WTC11 (cell line): ENCODE data around the gene NCKAP5. TPM values are rescaled to one million over a fixed set of nuclear protein-coding genes. Genes with fewer than 3 reads are reported as not detected.

ENCODE experiments used
- ATAC-seq: fragments of 200-7000 bp; cut with Tn5 transposase; 2 replicates; pipeline ENCODE4 v1.10.0; 2021; ENCODE audit warnings: mild to moderate bottlenecking, moderate library complexity
- CTCF ChIA-PET: fragments of 300-600 bp; sonication (Branson Sonifier 250); formaldehyde crosslinking; loops from one replicate; lab custom pipeline; 2021; ENCODE audit warnings: antibody characterized with exemption; lab: Charles Lee
- POLR2A ChIA-PET: fragments of 350-600 bp; sonication (Branson Sonifier 250); formaldehyde crosslinking; loops from one replicate; lab custom pipeline; 2021; ENCODE audit warnings: antibody characterized with exemption; lab: Charles Lee
- DNase-seq: peaks from one replicate; pipeline ENCODE4 v3.0.0; 2021; ENCODE audit warnings: low spot score
- H3K27ac Mint-ChIP-seq: 2 replicates; pipeline ENCODE4 v1.8.0; 2021; ENCODE audit warnings: mixed read lengths
- H3K27me3 Mint-ChIP-seq: 2 replicates; pipeline ENCODE4 v1.8.0; 2021; ENCODE audit warnings: low read depth, mild to moderate bottlenecking, moderate library complexity, mixed read lengths
- H3K36me3 Mint-ChIP-seq: 2 replicates; pipeline ENCODE4 v1.8.0; 2021; ENCODE audit warnings: mixed read lengths
- H3K4me1 Mint-ChIP-seq: 2 replicates; pipeline ENCODE4 v1.8.0; 2022; ENCODE audit warnings: mixed read lengths
- H3K4me3 Mint-ChIP-seq: 2 replicates; pipeline ENCODE4 v1.8.0; 2021; ENCODE audit warnings: mild to moderate bottlenecking, moderate library complexity, mixed read lengths
- H3K9me3 Mint-ChIP-seq: 2 replicates; pipeline ENCODE4 v1.8.0; 2021; ENCODE audit warnings: mixed read lengths
- FOXJ3 ChIP-seq: sonication (generic); formaldehyde crosslinking; IDR thresholded peaks from 2 replicates; pipeline ENCODE4 v1.9.0; 2021; ENCODE audit warnings: missing genetic modification reagents, mild to moderate bottlenecking, borderline replicate concordance
- GABPB1 ChIP-seq: sonication (generic); formaldehyde crosslinking; IDR thresholded peaks from 2 replicates; pipeline ENCODE4 v1.8.1; 2023; ENCODE audit warnings: mild to moderate bottlenecking, missing genetic modification reagents
- JAZF1 ChIP-seq: fragments of 250-450 bp; sonication (Bioruptor Pico); IDR thresholded peaks from 2 replicates; pipeline ENCODE4 v1.9.0; 2021; ENCODE audit warnings: moderate library complexity, mild to moderate bottlenecking, inconsistent platforms
- KAT7 ChIP-seq: sonication (generic); formaldehyde crosslinking; IDR thresholded peaks from 2 replicates; pipeline ENCODE4 v1.8.1; 2023; ENCODE audit warnings: missing genetic modification reagents, mild to moderate bottlenecking, borderline replicate concordance
- MXD4 ChIP-seq: fragments of 250-450 bp; sonication (Bioruptor Pico); IDR thresholded peaks from 2 replicates; pipeline ENCODE4 v1.8.0; 2021; ENCODE audit warnings: mild to moderate bottlenecking, moderate library complexity, borderline replicate concordance
- MYBL2 ChIP-seq: sonication (generic); formaldehyde crosslinking; IDR thresholded peaks from 2 replicates; pipeline ENCODE4 v1.8.1; 2023; ENCODE audit warnings: mild to moderate bottlenecking, moderate library complexity, missing genetic modification reagents
- PRRX2 ChIP-seq: fragments of 250-450 bp; sonication (Bioruptor Pico); IDR thresholded peaks from 2 replicates; pipeline ENCODE4 v1.8.0; 2021; ENCODE audit warnings: mild to moderate bottlenecking
- RELA ChIP-seq: sonication (generic); formaldehyde crosslinking; IDR thresholded peaks from 2 replicates; pipeline ENCODE4 v1.8.1; 2022; ENCODE audit warnings: missing genetic modification reagents, mild to moderate bottlenecking, borderline replicate concordance
- RORB ChIP-seq: fragments of 250-450 bp; sonication (Bioruptor Pico); IDR thresholded peaks from 2 replicates; pipeline ENCODE4 v1.9.0; 2021; ENCODE audit warnings: mild to moderate bottlenecking
- SMAD4 ChIP-seq: sonication (generic); formaldehyde crosslinking; IDR thresholded peaks from 2 replicates; pipeline ENCODE4 v1.8.0; 2022; ENCODE audit warnings: mild to moderate bottlenecking, missing genetic modification reagents
- ZNF121 ChIP-seq: sonication (generic); formaldehyde crosslinking; IDR thresholded peaks from 2 replicates; pipeline ENCODE4 v1.8.0; 2023; ENCODE audit warnings: missing genetic modification reagents
- ZNF317 ChIP-seq: sonication (generic); formaldehyde crosslinking; IDR thresholded peaks from 2 replicates; pipeline ENCODE4 v1.8.1; 2023; ENCODE audit warnings: low read depth, mild to moderate bottlenecking, moderate library complexity, missing genetic modification reagents, borderline replicate concordance
- total RNA-seq: library from RNA; stranded (reverse); gene quantifications from 3 replicates; pipeline ENCODE4 v1.2.3, GENCODE V29; 2021
- TF ChIP-seq, protein P1 (sequence below): fragments of 250-450 bp; sonication (Bioruptor Pico); IDR thresholded peaks from 2 replicates; pipeline ENCODE4 v1.9.0; 2021; ENCODE audit warnings: mild to moderate bottlenecking, borderline replicate concordance
- TF ChIP-seq, protein P2 (sequence below): fragments of 250-450 bp; sonication (Bioruptor Pico); IDR thresholded peaks from 2 replicates; pipeline ENCODE4 v1.9.0; 2021; ENCODE audit warnings: mild to moderate bottlenecking
- TF ChIP-seq, protein P3 (sequence below): fragments of 250-450 bp; sonication (Bioruptor Pico); IDR thresholded peaks from 2 replicates; pipeline ENCODE4 v2.1.2; 2022; ENCODE audit warnings: mild to moderate bottlenecking, moderate library complexity
- TF ChIP-seq, protein P4 (sequence below): sonication (generic); formaldehyde crosslinking; IDR thresholded peaks from 2 replicates; pipeline ENCODE4 v1.8.0; 2023; ENCODE audit warnings: mild to moderate bottlenecking, missing genetic modification reagents
- TF ChIP-seq, protein P5 (sequence below): sonication (generic); formaldehyde crosslinking; IDR thresholded peaks from 2 replicates; pipeline ENCODE4 v1.8.1; 2022; ENCODE audit warnings: missing genetic modification reagents, borderline replicate concordance
- TF ChIP-seq, protein P6 (sequence below): fragments of 250-450 bp; sonication (Bioruptor Pico); IDR thresholded peaks from 2 replicates; pipeline ENCODE4 v1.9.0; 2021; ENCODE audit warnings: mild to moderate bottlenecking
- TF ChIP-seq, protein P7 (sequence below): fragments of 250-450 bp; sonication (Bioruptor Pico); IDR thresholded peaks from 2 replicates; pipeline ENCODE4 v1.8.0; 2021; ENCODE audit warnings: mild to moderate bottlenecking

Gene NCKAP5
- total RNA-seq, 1 experiment from 2014 or later, result 0.55 TPM

DNA sequence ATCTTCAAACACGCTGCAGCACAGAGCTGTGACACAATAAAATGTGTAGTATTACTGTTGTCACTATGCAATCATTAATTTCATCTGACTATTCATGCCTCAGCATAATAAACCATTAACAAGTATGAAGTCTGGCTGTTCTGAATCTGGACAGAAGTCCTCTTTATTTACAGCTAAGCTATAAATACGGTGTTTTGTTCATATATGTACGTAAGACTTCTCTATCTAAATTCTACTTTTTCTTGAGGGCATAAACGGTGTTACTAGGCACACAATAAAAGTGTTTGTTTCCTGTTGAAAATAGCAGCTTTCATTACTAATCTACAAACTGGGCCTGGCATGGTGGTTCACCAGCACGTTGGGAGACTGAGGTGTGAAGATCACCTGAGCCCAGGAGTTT is 443.8 kb downstream of the NCKAP5 start:
- ATAC-seq, result no peak

DNA sequence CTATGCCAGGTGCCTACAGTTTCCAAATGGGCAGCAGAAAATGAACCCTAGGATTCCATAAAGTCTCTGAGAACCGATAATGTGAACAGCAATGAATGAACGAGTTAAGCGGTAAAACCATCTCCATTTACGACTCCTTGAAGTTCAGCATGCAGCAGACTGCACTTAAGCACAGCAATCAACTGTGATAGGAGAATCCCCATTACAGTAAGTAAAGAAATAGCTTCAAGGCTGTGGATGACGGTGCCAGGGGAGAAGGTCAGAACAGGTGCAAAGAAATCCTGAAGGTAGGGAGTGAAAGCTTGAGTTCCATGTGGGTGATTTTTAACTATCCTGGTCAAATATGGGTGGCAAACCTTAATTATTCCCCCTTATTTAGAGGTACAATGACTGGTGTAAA is 444.4 kb downstream of the NCKAP5 start:
- Mint-ChIP-seq H3K4me3 (no peak overlapping the region), H3K4me1 (no peaks in the 10 kb centered on the region), H3K36me3 (no peaks in the 10 kb centered on the region), H3K9me3 (no peaks in the 10 kb centered on the region), H3K27ac (no peak overlapping the region), H3K27me3 (no peaks in the 10 kb centered on the region)
- ChIA-PET CTCF (no interaction called here), POLR2A (no interaction called here)
- no peak for DNase-seq
- no peak for ATAC-seq
- TF ChIP-seq, protein P1, sequence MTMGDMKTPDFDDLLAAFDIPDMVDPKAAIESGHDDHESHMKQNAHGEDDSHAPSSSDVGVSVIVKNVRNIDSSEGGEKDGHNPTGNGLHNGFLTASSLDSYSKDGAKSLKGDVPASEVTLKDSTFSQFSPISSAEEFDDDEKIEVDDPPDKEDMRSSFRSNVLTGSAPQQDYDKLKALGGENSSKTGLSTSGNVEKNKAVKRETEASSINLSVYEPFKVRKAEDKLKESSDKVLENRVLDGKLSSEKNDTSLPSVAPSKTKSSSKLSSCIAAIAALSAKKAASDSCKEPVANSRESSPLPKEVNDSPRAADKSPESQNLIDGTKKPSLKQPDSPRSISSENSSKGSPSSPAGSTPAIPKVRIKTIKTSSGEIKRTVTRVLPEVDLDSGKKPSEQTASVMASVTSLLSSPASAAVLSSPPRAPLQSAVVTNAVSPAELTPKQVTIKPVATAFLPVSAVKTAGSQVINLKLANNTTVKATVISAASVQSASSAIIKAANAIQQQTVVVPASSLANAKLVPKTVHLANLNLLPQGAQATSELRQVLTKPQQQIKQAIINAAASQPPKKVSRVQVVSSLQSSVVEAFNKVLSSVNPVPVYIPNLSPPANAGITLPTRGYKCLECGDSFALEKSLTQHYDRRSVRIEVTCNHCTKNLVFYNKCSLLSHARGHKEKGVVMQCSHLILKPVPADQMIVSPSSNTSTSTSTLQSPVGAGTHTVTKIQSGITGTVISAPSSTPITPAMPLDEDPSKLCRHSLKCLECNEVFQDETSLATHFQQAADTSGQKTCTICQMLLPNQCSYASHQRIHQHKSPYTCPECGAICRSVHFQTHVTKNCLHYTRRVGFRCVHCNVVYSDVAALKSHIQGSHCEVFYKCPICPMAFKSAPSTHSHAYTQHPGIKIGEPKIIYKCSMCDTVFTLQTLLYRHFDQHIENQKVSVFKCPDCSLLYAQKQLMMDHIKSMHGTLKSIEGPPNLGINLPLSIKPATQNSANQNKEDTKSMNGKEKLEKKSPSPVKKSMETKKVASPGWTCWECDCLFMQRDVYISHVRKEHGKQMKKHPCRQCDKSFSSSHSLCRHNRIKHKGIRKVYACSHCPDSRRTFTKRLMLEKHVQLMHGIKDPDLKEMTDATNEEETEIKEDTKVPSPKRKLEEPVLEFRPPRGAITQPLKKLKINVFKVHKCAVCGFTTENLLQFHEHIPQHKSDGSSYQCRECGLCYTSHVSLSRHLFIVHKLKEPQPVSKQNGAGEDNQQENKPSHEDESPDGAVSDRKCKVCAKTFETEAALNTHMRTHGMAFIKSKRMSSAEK (CRISPR knock-in tag), result no peak
- TF ChIP-seq, protein P2, sequence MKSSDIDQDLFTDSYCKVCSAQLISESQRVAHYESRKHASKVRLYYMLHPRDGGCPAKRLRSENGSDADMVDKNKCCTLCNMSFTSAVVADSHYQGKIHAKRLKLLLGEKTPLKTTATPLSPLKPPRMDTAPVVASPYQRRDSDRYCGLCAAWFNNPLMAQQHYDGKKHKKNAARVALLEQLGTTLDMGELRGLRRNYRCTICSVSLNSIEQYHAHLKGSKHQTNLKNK (CRISPR knock-in tag), result no peak

More for the DNA sequence above, 443.8 kb downstream of the NCKAP5 start:
- Mint-ChIP-seq H3K4me1 (no peaks in the 10 kb centered on the region), H3K4me3 (no peak overlapping the region), H3K27ac (no peak overlapping the region)
- POLR2A ChIA-PET, result no interaction called here
- no peak for TF ChIP-seq KAT7 (CRISPR knock-in tag)
- TF ChIP-seq, protein P3, sequence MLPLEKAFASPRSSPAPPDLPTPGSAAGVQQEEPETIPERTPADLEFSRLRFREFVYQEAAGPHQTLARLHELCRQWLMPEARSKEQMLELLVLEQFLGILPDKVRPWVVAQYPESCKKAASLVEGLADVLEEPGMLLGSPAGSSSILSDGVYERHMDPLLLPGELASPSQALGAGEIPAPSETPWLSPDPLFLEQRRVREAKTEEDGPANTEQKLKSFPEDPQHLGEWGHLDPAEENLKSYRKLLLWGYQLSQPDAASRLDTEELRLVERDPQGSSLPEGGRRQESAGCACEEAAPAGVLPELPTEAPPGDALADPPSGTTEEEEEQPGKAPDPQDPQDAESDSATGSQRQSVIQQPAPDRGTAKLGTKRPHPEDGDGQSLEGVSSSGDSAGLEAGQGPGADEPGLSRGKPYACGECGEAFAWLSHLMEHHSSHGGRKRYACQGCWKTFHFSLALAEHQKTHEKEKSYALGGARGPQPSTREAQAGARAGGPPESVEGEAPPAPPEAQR (CRISPR knock-in tag), result no peak
- no peak for TF ChIP-seq RORB
- TF ChIP-seq MXD4 (CRISPR knock-in tag), result no peak
- TF ChIP-seq MYBL2 (CRISPR knock-in tag), result no peak
- no peak for TF ChIP-seq JAZF1 (CRISPR knock-in tag)
- no peak for TF ChIP-seq RELA (CRISPR knock-in tag)
- TF ChIP-seq PRRX2, result no peak
- TF ChIP-seq, protein P4, sequence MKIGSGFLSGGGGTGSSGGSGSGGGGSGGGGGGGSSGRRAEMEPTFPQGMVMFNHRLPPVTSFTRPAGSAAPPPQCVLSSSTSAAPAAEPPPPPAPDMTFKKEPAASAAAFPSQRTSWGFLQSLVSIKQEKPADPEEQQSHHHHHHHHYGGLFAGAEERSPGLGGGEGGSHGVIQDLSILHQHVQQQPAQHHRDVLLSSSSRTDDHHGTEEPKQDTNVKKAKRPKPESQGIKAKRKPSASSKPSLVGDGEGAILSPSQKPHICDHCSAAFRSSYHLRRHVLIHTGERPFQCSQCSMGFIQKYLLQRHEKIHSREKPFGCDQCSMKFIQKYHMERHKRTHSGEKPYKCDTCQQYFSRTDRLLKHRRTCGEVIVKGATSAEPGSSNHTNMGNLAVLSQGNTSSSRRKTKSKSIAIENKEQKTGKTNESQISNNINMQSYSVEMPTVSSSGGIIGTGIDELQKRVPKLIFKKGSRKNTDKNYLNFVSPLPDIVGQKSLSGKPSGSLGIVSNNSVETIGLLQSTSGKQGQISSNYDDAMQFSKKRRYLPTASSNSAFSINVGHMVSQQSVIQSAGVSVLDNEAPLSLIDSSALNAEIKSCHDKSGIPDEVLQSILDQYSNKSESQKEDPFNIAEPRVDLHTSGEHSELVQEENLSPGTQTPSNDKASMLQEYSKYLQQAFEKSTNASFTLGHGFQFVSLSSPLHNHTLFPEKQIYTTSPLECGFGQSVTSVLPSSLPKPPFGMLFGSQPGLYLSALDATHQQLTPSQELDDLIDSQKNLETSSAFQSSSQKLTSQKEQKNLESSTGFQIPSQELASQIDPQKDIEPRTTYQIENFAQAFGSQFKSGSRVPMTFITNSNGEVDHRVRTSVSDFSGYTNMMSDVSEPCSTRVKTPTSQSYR (CRISPR knock-in tag), result no peak
- TF ChIP-seq, protein P5, sequence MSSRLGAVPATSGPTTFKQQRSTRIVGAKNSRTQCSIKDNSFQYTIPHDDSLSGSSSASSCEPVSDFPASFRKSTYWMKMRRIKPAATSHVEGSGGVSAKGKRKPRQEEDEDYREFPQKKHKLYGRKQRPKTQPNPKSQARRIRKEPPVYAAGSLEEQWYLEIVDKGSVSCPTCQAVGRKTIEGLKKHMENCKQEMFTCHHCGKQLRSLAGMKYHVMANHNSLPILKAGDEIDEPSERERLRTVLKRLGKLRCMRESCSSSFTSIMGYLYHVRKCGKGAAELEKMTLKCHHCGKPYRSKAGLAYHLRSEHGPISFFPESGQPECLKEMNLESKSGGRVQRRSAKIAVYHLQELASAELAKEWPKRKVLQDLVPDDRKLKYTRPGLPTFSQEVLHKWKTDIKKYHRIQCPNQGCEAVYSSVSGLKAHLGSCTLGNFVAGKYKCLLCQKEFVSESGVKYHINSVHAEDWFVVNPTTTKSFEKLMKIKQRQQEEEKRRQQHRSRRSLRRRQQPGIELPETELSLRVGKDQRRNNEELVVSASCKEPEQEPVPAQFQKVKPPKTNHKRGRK (CRISPR knock-in tag), result no peak
- no peak for TF ChIP-seq GABPB1 (CRISPR knock-in tag)
- no peak for TF ChIP-seq ZNF121 (CRISPR knock-in tag)
- no peak for TF ChIP-seq ZNF317 (CRISPR knock-in tag)
- TF ChIP-seq, protein P6, sequence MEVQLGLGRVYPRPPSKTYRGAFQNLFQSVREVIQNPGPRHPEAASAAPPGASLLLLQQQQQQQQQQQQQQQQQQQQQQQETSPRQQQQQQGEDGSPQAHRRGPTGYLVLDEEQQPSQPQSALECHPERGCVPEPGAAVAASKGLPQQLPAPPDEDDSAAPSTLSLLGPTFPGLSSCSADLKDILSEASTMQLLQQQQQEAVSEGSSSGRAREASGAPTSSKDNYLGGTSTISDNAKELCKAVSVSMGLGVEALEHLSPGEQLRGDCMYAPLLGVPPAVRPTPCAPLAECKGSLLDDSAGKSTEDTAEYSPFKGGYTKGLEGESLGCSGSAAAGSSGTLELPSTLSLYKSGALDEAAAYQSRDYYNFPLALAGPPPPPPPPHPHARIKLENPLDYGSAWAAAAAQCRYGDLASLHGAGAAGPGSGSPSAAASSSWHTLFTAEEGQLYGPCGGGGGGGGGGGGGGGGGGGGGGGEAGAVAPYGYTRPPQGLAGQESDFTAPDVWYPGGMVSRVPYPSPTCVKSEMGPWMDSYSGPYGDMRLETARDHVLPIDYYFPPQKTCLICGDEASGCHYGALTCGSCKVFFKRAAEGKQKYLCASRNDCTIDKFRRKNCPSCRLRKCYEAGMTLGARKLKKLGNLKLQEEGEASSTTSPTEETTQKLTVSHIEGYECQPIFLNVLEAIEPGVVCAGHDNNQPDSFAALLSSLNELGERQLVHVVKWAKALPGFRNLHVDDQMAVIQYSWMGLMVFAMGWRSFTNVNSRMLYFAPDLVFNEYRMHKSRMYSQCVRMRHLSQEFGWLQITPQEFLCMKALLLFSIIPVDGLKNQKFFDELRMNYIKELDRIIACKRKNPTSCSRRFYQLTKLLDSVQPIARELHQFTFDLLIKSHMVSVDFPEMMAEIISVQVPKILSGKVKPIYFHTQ (CRISPR knock-in tag), result no peak
- TF ChIP-seq, protein P7, sequence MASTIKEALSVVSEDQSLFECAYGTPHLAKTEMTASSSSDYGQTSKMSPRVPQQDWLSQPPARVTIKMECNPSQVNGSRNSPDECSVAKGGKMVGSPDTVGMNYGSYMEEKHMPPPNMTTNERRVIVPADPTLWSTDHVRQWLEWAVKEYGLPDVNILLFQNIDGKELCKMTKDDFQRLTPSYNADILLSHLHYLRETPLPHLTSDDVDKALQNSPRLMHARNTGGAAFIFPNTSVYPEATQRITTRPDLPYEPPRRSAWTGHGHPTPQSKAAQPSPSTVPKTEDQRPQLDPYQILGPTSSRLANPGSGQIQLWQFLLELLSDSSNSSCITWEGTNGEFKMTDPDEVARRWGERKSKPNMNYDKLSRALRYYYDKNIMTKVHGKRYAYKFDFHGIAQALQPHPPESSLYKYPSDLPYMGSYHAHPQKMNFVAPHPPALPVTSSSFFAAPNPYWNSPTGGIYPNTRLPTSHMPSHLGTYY, result no peak
- no peak for TF ChIP-seq FOXJ3 (CRISPR knock-in tag)
- no peak for TF ChIP-seq SMAD4 (CRISPR knock-in tag)
- TF ChIP-seq, all 79 proteins: peak for 0
- DNase-seq, result no peak
- CTCF ChIA-PET, result no interaction called here
- Mint-ChIP-seq H3K9me3 (no peaks in the 10 kb centered on the region), H3K36me3 (no peaks in the 10 kb centered on the region), H3K27me3 (no peaks in the 10 kb centered on the region)
